Ascending aorta (tissue), 2 donors: Measurements from ENCODE around the gene ZC3H4. TPM values are rescaled to one million over a fixed set of nuclear protein-coding genes. Genes with fewer than 3 reads are reported as not detected.

ENCODE experiments used
- DNase-seq, 2 donors: peaks; one replicate each; pipeline ENCODE4 v3.0.0-alpha.2; 2019; ENCODE audit warnings: low spot score in 2 of 2
- H3K27ac ChIP-seq, 2 donors: fragments of 200-600 bp; sonication (generic); one replicate each; pipeline ENCODE4 v1.5.1; 2016 to 2017; ENCODE audit warnings: mild to moderate bottlenecking in 1 of 2
- H3K27me3 ChIP-seq: fragments of 200-600 bp; sonication (generic); one replicate; pipeline ENCODE4 v1.5.1; 2017
- H3K36me3 ChIP-seq, 2 donors: fragments of 200-600 bp; sonication (generic); one replicate each; pipeline ENCODE4 v1.5.1; 2016
- H3K4me1 ChIP-seq, 2 donors: fragments of 200-600 bp; sonication (generic); one replicate each; pipeline ENCODE4 v1.5.1; 2016 to 2017; ENCODE audit warnings: mild to moderate bottlenecking in 1 of 2
- H3K4me3 ChIP-seq, 2 donors: fragments of 200-600 bp; sonication (generic); one replicate each; pipeline ENCODE4 v1.5.1; 2016 to 2017; ENCODE audit warnings: mild to moderate bottlenecking in 1 of 2
- H3K9me3 ChIP-seq, 2 donors: fragments of 200-600 bp; sonication (generic); one replicate each; pipeline ENCODE4 v1.5.1; 2016
- intact Hi-C: fragments of 100-400 bp; cut with DNase I; formaldehyde crosslinking; loops from one replicate; pipeline ENCODE4 v1.15.1; 2023
- total RNA-seq: library from RNA; depleted of rRNA; stranded (reverse); fragments of >200 nt; gene quantifications from one replicate; pipeline ENCODE4 v1.1.0, GENCODE V29; 2016
- TF ChIP-seq, protein P1 (sequence below), 3 experiments: fragments of 200-600 bp in 2 of 3; fragments of 450-650 bp in 1 of 3; sonication (generic) in 2 of 3; IDR thresholded peaks; one replicate each; pipeline ENCODE4 v1.5.1; 2016 to 2019; ENCODE audit warnings: antibody characterized with exemption in 3 of 3, mild to moderate bottlenecking in 1 of 3, moderate library complexity in 1 of 3

ZC3H4 gene
- total RNA-seq, 1 donor from 2014 or later = 24.6 TPM

DNA sequence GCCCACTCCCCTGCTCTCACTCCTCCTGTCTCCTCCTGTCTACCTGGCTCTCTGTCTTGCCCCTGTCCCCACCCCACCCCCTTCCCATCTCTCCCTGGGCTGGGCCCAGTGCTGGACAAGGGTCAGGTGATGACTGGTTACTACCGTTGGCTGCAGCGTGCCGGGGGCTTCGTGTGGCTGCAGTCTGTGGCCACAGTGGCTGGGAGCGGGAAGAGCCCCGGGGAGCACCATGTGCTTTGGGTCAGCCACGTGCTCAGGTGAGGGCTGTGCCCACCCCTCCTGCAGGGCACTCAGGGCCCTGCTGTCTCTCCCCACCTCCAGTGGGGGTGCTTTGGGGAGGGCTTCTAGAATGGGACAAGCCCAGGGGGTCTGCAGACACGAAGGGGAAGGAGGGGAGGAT lies 72.7 kb downstream of the ZC3H4 start:
- Histone ChIP-seq H3K36me3 (no peaks in the 10 kb centered on the region), H3K4me1 (peaks cover 0 to 6% of the 10 kb centered on the region in 2 donors), H3K9me3 (no peaks in the 10 kb centered on the region), H3K27me3 (no peaks in the 10 kb centered on the region), H3K27ac (no peak overlapping the region), H3K4me3 (no peak overlapping the region)
- DNase-seq = no peak
- TF ChIP-seq, protein P1, sequence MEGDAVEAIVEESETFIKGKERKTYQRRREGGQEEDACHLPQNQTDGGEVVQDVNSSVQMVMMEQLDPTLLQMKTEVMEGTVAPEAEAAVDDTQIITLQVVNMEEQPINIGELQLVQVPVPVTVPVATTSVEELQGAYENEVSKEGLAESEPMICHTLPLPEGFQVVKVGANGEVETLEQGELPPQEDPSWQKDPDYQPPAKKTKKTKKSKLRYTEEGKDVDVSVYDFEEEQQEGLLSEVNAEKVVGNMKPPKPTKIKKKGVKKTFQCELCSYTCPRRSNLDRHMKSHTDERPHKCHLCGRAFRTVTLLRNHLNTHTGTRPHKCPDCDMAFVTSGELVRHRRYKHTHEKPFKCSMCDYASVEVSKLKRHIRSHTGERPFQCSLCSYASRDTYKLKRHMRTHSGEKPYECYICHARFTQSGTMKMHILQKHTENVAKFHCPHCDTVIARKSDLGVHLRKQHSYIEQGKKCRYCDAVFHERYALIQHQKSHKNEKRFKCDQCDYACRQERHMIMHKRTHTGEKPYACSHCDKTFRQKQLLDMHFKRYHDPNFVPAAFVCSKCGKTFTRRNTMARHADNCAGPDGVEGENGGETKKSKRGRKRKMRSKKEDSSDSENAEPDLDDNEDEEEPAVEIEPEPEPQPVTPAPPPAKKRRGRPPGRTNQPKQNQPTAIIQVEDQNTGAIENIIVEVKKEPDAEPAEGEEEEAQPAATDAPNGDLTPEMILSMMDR (IDR thresholded peaks at IDR 0.05) = no peak
- intact Hi-C loops = no loop called here

DNA sequence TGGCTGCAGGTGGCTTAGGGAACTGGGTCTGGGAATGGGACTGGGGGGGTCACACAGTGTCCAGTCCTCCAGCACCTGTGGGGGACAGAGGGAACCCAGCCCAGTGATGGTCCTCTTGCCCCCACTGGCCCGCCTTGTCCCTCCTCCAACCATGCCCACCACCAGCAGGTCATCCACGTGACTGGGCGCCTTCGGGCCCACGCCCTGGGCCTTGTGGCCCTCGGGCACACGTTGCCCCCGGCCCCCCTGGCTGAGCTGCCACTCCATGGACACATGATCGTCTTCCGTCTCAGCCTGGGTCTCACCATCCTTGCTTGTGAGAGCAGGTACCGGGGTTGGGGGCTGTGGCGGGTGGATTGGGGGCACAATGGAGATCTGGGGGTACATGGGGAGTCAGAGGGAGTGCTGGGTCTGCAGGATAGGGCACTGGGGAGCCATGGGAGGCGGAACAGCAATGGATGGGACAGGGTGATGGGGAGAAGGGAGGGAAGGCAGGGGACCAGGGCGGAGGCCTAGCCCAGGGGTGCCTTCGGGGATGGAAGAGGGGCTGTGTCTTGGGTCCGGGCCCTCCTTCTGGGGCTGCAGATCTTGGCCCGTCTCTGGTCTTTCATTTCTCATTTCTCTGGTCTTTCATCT lies 74.2 kb downstream of the ZC3H4 start:
- DNase-seq = no peak
- intact Hi-C loops = no loop called here
- H3K27me3 ChIP-seq = no peaks in the 10 kb centered on the region
- H3K27ac ChIP-seq = no peak overlapping the region
- TF ChIP-seq, protein P1 (IDR thresholded peaks at IDR 0.05) = no peak
- H3K4me3 ChIP-seq = no peak overlapping the region
- no peaks in the 10 kb centered on the region for H3K36me3 ChIP-seq
- peaks cover 4 to 11% of the 10 kb centered on the region in 2 donors for H3K4me1 ChIP-seq
- H3K9me3 ChIP-seq = no peaks in the 10 kb centered on the region

DNA sequence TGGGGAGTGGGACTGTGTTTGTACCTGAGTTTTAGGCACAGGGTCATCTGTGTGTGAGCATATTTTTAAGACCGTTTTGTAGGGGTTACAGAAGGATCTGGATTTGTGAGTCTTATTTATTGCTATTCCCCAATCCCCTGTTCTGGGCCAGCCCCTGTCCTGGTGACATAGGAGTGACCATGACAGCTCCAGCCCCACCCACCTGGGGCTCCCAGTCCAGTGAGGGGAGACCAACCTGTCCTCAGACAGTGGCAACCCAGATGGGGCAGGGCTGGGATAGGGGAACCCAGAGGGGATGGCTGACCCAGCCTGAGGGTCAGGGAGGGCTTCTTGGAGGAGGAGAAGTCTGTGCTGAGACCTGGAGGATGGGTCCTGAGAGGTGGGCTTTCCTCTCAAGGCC lies 75.8 kb downstream of the ZC3H4 start:
- peaks cover 4 to 11% of the 10 kb centered on the region in 2 donors for H3K4me1 ChIP-seq
- H3K27me3 ChIP-seq = no peaks in the 10 kb centered on the region
- DNase-seq = no peak
- intact Hi-C loops = no loop called here
- no peaks in the 10 kb centered on the region for H3K9me3 ChIP-seq
- TF ChIP-seq, protein P1 (IDR thresholded peaks at IDR 0.05) = no peak
- H3K4me3 ChIP-seq = no peak overlapping the region
- no peaks in the 10 kb centered on the region for H3K36me3 ChIP-seq
- H3K27ac ChIP-seq = no peak overlapping the region

DNA sequence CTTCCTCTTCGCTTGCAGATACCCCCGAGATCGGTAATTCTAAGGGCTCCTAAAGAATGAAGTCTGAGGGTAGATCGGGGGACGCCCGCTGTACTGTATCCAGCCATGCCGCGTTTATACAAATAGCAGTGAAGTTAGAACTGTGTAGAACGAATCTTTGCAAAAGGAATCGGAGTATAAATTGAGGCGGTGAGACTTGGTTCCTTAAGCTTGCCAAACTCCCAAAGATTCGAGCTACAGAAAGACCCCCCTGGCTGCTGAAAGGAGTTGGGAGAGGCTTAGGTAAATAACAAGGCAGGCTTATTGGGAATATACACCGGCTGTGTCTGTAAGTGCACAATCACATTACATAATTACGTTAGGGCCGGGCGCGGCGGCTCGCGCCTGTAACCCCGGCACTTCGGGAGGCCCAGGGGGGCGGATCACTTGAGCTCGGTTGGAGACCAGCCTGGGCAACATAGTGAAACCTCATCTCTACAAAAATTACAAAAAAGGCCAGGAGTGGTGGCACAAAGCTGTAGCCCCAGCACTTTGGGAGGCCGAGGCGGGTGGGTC lies 77.4 kb downstream of the ZC3H4 start:
- H3K27ac ChIP-seq = peak overlapping the region in 1 of 2 donors; percentile 27
- H3K9me3 ChIP-seq = no peaks in the 10 kb centered on the region
- H3K4me1 ChIP-seq = peaks cover 4 to 11% of the 10 kb centered on the region in 2 donors
- H3K4me3 ChIP-seq = peak overlapping the region; percentile 42 to 72
- no peaks in the 10 kb centered on the region for H3K36me3 ChIP-seq
- peaks cover 7% of the 10 kb centered on the region for H3K27me3 ChIP-seq
- intact Hi-C loops = loop anchor here (1.0 kb wide), 1 partner anchor 89 kb away; no protein-coding TSS in a partner anchor
- DNase-seq = no peak
- TF ChIP-seq, protein P1 (IDR thresholded peaks at IDR 0.05) = no peak

DNA sequence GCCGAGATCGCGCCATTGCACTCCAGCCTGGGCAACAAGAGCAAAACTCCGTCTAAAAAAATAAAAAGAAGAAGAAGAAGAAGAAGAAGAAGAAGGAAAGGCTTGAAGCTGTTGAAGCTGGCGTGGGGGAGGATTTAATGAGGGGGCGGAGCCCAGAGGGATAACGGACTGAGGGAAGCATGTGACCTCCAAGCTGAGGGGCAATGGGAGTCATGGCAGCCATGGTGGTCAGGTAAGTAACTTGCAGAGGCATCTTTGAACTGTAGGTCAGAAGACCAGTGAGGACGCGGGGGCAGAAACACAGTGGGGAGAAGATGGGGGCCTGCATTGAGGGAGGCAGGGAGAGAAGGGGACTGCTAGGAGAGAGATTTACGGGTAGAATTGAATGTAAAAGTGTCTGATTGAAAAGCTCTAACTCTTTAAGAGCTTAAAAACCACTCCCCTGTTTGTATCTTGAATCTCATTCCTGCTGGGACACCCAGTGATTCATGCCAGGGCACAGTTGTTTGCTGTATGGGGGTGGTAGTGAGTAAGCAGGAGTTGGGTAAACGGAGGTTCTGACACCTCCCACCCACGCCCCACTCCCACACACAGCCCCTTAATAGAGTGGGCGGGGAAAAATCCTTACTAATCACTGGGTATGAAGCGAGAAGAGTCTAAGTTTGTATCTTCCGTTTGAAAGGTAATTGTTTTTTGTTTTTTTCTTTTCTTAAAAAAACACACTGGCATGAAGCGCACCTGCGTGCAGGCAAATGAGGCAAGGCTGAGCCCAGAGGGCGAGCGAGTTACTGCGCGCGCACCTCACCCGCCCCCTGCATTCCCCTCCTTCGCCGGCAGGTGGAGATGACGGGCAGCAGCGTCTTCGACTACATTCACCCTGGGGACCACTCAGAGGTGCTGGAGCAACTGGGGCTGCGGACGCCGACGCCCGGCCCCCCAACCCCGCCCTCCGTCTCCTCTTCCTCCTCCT lies 78.2 kb downstream of the ZC3H4 start:
- Histone ChIP-seq H3K27me3 (peaks cover 7% of the 10 kb centered on the region), H3K27ac (peak overlapping the region in 1 of 2 donors; percentile 27), H3K4me1 (peaks cover 4 to 11% of the 10 kb centered on the region in 2 donors), H3K36me3 (no peaks in the 10 kb centered on the region), H3K4me3 (peak overlapping the region; percentile 42 to 72), H3K9me3 (no peaks in the 10 kb centered on the region)
- TF ChIP-seq, protein P1 (IDR thresholded peaks at IDR 0.05) = peak; percentile 94 to 97 (median 97)
- intact Hi-C loops = loop anchor here (1.0 kb wide), 1 partner anchor 90 kb away; no protein-coding TSS in a partner anchor
- peak; percentile 41 to 90 for DNase-seq
